ENCODE data around the gene RUVBL2. TPM values are rescaled to one million over a fixed set of nuclear protein-coding genes. Genes with fewer than 3 reads are reported as not detected.

The RUVBL2 gene
- total and polyA plus RNA-seq, 8 donors, result 0.58 to 96.0 (median 61.2) TPM

- TF ChIP-seq EP300 (IDR thresholded peaks at IDR 0.05) (no peak), POLR2A (IDR thresholded peaks at IDR 0.05) (no peak), POLR2AphosphoS5 (IDR thresholded peaks at IDR 0.05) (no peak)
- TF ChIP-seq, protein P1, sequence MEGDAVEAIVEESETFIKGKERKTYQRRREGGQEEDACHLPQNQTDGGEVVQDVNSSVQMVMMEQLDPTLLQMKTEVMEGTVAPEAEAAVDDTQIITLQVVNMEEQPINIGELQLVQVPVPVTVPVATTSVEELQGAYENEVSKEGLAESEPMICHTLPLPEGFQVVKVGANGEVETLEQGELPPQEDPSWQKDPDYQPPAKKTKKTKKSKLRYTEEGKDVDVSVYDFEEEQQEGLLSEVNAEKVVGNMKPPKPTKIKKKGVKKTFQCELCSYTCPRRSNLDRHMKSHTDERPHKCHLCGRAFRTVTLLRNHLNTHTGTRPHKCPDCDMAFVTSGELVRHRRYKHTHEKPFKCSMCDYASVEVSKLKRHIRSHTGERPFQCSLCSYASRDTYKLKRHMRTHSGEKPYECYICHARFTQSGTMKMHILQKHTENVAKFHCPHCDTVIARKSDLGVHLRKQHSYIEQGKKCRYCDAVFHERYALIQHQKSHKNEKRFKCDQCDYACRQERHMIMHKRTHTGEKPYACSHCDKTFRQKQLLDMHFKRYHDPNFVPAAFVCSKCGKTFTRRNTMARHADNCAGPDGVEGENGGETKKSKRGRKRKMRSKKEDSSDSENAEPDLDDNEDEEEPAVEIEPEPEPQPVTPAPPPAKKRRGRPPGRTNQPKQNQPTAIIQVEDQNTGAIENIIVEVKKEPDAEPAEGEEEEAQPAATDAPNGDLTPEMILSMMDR (IDR thresholded peaks at IDR 0.05), result no peak
- peak overlapping the region in 1 of 5 donors; percentile 87 for H3K27ac ChIP-seq
- no peaks in the 10 kb centered on the region for H3K9me3 ChIP-seq
- no peak overlapping the region for H3K4me3 ChIP-seq
- DNase-seq, result no peak
- WGBS, 5 donors, result 57 to 84% (median 69%) methylated on average over 2 of the region's 2 CpGs
- H3K27me3 ChIP-seq, result no peaks in the 10 kb centered on the region
- H3K4me1 ChIP-seq, result peaks cover 0 to 16% (median 6%) of the 10 kb centered on the region in 4 donors
- intact Hi-C loops (cut with DNase I; ENCODE audit: low total_unique reads), result no loop called here
- H3K36me3 ChIP-seq, result peaks cover 29 to 76% (median 75%) of the 10 kb centered on the region in 4 donors
Observed at GRCh38 chr19:48977061-48977460, 16.6 kb upstream of the RUVBL2 start.

DNA sequence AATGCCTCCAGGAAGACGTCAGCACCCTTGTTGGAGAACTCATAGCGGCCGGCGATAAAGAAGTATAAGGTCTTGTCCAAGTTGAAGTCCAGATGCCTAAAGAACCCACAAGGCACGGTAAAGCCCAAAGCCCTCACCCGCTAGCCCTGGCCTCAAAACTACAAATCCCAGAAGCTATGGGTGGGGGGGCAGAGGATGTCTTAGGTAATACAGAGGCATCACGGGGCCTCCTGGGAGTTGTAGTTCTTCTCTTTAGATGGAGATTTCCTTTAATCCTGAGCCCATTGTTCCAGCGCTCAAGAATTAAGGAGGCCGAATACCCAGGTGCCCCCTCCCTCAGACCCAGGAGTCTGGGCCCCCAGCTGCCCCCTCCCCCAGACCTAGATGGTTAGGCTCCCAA is 11.4 kb upstream of the RUVBL2 start:
- H3K36me3 ChIP-seq, result peaks cover 44 to 83% (median 83%) of the 10 kb centered on the region in 4 donors
- no peaks in the 10 kb centered on the region for H3K27me3 ChIP-seq
- WGBS, 5 donors, result 91 to 98% (median 98%) methylated on average over 9 of the region's 9 CpGs
- H3K4me3 ChIP-seq, result no peak overlapping the region
- intact Hi-C loops (cut with DNase I; ENCODE audit: low total_unique reads), result no loop called here
- no peaks in the 10 kb centered on the region for H3K9me3 ChIP-seq
- TF ChIP-seq, protein P1 (IDR thresholded peaks at IDR 0.05), result no peak
- TF ChIP-seq POLR2A (IDR thresholded peaks at IDR 0.05) (no peak), EP300 (IDR thresholded peaks at IDR 0.05) (no peak), POLR2AphosphoS5 (IDR thresholded peaks at IDR 0.05) (no peak)
- DNase-seq, result no peak
- H3K27ac ChIP-seq, result no peak overlapping the region
- H3K4me1 ChIP-seq, result peaks cover 0 to 14% (median 6%) of the 10 kb centered on the region in 4 donors

DNA sequence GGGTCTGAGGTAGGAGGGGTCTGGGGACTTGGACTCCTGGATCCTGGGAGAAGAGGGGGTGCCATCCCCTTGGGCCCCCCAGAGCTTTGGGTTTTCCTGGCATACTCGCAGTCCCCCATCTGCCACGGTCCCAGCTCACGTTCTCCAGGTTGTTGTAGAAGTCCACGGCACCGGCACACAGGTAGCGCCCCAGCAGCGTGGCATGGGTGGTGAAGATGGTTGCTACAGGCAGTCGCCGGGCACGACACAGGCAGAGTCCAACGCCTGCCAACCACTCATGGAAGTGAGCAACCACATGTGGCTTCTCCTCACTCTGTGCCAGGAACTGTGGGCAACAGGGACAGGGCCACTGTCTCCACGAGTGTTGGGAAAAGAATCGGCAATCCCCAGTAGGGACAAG is 8.0 kb upstream of the RUVBL2 start:
- no peaks in the 10 kb centered on the region for H3K9me3 ChIP-seq
- no peak overlapping the region for H3K4me3 ChIP-seq
- no peak for DNase-seq
- H3K27me3 ChIP-seq, result no peaks in the 10 kb centered on the region
- TF ChIP-seq POLR2AphosphoS5 (IDR thresholded peaks at IDR 0.05) (no peak), POLR2A (IDR thresholded peaks at IDR 0.05) (no peak), EP300 (IDR thresholded peaks at IDR 0.05) (no peak)
- TF ChIP-seq, protein P1 (IDR thresholded peaks at IDR 0.05), result no peak
- WGBS, 5 donors, result 94 to 98% (median 97%) methylated on average over 10 to 13 of the region's 13 CpGs
- intact Hi-C loops (cut with DNase I; ENCODE audit: low total_unique reads), result no loop called here
- peaks cover 4 to 12% (median 8%) of the 10 kb centered on the region in 4 donors for H3K4me1 ChIP-seq
- H3K36me3 ChIP-seq, result peaks cover 57 to 100% (median 94%) of the 10 kb centered on the region in 4 donors
- H3K27ac ChIP-seq, result no peak overlapping the region

- no peak for DNase-seq
- Histone ChIP-seq H3K36me3 (peaks cover 55 to 96% (median 94%) of the 10 kb centered on the region in 4 donors), H3K27me3 (no peaks in the 10 kb centered on the region), H3K27ac (no peak overlapping the region), H3K9me3 (no peaks in the 10 kb centered on the region), H3K4me3 (no peak overlapping the region), H3K4me1 (peaks cover 9 to 17% (median 13%) of the 10 kb centered on the region in 4 donors)
- WGBS, 5 donors, result 91 to 100% (median 95%) methylated on average over 1 to 3 of the region's 3 CpGs
- intact Hi-C loops (cut with DNase I; ENCODE audit: low total_unique reads), result no loop called here
- TF ChIP-seq POLR2A (IDR thresholded peaks at IDR 0.05), result no peak
- TF ChIP-seq EP300 (IDR thresholded peaks at IDR 0.05), result no peak
- TF ChIP-seq POLR2AphosphoS5 (IDR thresholded peaks at IDR 0.05), result no peak
- TF ChIP-seq, protein P1 (IDR thresholded peaks at IDR 0.05), result no peak
Observed at GRCh38 chr19:48986211-48986610, 7.5 kb upstream of the RUVBL2 start.
